ENCODE results near the gene STK10.
"Not testable (repeated sequence)": the region's sequence is repeated elsewhere in the genome, so short reads cannot be mapped to it uniquely, and the experiment has no call there.

STK10 gene

DNA sequence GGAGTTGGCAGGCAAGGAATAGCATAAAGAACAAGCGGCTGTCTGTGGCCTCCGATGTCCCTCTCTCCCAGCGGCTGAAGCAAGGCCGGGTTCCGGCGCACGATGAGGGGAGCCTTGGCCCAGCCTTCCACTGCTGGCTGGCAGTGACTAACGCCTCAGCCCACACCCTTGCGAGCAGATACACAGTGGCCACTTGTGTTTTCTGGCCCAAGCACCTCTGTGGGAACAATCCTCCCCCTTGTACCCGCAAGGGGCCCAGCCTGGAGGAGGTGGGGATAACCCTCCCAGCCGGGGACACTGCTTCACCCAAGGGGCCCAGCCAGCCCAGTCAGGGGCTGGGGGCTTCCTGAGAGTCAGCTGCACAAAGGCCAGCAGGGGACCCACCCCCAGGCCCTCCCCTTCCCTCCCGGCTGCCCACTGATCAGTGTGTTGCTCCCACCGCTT, 23.2 kb downstream of the STK10 start:
- no peak for DNase-seq

DNA sequence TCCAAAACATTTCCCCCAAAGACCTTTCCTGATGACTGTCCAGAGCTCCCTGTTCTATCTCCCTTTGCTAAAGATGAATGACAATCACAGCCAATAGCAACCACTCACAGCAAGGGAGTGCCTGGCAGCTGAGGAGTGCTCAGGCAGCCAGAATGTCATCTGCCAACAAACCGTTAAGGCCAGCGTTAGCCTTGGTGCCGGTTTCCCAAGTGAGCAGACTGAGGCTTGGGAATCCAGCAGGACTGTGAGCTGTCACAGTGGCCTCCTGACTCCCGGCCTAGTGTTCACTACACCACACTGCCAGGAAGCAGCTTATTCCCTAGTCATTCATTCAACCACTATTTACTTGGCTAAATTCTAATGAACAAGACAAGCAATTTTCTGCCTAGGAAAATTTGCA, 24.7 kb downstream of the STK10 start:
- no peak for DNase-seq

DNA sequence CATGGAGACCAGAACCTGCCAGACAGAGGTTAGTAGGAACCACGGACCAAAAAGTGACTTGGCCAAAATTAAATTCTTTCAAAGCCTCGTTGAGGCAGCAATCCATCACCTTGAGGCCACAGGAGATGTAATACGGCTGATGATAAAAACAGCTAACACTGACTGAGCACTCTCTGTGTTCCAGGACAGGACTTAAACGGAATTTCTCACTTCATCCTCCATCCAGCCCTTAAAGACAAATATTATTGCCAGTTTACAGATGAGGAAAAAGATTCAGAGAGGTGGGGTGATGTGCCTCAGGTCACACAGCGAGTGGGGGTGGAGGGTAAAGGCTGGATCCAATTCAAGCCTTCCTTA, 25.1 kb downstream of the STK10 start:
- no peak for DNase-seq

DNA sequence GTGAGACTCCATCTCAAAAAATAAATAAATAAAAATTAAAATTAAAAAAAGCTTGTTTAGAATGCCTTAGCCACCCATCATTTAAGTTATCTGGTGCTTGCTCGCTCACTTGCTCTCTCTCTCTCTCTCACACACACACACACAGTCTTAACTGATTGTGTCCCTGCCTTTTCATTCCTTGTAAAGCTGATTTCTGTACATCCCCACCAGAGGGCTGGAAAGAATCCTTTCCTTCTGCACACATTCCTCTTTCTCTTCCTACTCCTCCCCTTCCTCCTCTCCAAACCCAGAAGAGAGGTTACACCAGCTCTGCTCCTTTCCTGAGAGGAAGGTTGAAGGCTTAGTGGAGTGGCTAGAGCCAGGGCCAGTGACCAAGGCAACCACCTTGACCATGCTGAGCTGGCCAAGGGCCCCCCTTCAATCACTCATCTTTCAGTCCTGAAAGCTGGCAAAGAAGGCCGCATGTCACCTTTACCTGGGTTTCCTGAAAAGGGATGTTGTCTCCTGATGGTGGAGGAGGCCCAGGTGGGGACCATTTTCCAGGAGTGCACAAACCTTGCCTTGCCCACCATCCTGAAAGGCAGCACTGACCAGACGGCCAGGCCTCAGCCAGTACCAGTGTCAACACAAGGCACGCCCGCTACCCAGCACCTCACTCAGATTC, 25.6 kb downstream of the STK10 start:
- DNase-seq, result no peak

DNA sequence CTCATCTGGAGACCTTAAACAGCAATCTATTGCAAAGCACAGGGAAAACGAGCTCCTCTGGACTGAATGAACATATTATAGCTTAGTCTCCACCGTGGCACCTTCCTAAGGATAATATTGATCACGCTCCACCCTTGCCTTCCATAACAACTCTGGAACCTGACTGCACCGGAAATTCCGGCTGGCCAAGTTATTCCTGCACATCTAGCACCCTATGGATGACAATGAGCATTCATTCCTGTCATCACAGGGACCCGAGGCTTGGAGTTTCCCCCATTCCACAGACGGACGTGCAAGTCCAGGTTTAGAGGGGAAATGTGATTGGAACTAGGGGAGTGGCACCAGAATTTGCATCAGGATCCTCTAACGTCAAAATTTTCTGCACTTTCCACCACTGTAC, 27.5 kb downstream of the STK10 start:
- no peak for DNase-seq

DNA sequence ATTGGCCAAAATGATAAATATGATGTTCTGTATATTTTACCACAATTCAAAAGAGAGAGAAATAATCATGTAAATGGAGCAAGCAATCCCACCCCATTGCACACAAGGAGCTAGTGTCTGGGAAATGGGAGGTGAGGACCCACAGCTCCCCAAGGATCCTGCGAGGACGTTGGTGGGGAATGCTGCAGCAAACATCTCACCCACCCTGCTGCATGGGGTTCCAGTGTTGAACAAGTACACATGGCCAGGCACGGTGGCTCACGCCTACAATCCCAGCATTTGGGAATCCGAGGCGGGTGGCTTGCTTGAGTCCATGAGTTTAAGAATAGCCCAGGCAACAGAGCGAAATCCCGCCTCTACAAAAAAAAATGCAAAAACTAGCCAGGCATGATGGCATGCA, 29.0 kb downstream of the STK10 start:
- no peak for DNase-seq

DNA sequence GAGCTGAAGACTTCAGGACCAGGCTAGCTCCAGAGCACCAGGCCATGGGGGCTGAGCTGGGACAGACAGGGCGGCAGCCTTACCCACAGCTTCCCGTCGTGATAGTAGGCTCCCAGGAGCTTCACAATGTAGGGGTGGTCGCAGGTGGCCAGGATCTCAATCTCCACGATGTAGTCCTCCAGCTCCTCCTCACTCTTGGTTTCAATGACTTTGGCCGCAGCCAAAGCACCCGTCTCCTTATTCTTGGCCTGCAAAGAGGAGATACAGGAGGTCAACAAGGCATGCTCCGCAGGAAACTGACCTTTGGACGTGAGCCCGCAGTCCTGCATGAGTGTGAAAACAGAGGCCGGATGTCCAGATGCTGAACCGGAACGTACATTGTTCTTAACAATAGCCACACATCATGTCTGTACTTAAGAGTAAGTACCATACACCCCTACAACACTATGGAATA, 31.5 kb downstream of the STK10 start:
- DNase-seq, result no peak

DNA sequence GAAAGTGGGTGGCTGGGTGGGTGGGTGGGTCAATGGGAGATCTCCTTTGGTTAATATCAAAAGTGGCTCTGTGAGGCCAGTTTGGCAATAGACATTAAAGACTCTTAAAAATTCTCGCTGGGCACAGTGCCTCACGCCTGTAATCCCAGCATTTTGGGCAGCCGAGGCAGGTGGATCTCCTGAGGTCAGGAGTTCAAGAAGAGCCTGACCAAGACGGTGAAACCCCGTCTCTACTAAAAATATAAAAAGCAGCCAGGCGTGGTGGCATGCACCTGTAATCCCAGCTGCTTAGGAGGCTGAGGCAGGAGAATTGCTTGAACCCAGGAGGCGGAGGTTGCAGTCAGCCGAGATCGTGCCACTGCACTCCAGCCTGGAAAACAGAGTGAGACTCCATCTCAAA, 32.9 kb downstream of the STK10 start:
- DNase-seq, result not testable (repeated sequence)

DNA sequence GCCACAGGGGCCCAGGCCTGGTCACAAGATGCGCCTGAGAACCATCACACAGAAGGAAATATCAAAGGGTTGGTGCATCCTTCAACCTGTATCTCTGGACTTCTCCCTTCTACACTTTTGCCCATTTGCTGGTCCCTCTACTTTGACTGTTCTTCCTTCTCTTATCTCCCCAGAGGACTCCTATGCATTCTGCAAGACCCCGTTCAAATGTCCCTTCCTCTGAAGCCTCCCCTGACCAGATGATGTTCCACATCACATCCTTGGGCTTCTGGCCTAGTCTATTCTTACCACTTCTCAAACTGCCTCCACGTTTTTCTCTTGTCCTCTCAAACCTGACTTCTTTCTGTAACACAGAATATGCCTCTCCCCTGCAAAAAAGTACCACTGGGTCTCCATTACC, 34.3 kb downstream of the STK10 start:
- DNase-seq, result no peak

DNA sequence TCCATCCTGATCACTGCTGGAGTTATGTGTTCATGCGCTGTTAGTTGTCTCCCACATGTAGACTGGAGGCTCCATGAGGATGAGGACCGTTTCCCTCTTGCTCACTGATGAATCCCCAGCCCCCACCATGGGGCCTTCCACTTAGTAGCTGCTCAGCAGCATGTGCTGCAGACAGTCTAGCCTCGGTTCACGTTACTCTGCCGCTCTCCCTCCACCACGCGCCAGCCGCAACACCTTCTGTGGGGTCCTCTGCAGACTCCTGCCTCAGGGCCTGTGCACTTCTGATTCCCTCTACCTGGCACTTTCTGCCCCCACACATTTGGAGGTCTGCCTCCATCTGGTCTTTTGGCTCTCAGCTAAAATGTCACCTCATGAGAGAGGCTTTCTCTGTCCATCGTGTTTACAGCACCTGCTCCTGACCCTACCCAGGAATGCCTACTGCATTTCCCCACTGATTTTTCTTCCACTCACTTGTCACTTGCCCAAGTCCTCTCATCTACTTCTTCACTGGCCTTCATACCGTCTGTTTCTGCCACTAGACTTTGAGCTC, 36.3 kb downstream of the STK10 start:
- DNase-seq, result no peak

DNA sequence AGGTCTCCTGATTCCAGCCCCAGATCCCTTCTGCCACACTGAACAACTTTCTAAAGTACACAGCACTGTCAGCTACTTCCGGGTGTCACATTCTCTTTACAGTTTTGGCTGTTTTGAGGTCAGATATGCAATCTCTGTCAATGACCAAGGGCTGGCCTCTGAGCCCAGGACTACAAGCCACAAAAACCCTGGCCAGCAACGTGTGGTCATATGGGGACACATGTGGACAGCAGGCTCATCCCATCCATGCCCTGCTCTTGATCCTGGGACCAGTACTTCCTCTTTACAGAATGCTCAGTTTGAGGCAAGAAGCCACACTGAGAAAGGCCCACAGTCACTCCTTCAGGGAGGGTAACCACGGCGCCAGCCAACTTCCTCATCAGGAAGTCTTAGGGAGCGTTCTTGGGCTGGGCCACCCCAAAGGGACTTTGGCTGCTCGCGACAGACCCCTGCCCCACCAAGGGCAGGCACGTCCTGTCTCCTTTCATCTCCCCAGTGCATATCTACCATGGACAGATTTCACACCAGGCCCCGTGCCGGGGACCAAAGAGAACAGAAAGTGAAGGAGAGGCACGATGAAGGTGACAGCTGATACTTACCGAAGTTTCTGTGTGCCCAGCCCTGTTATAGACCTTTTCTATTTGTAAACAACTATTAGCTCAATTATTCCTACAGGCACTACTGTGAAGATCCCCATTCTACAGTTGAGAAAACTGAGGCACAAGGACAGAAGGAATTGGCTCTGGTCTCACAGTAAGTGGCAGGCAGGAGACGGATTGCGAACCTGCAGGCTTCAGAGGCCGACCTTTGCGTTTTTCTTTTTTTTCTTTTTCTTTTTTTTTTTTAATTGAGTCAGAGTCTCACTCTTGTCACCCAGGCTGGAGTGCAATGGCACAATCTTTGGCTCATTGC, 37.3 kb downstream of the STK10 start:
- DNase-seq, result no peak

DNA sequence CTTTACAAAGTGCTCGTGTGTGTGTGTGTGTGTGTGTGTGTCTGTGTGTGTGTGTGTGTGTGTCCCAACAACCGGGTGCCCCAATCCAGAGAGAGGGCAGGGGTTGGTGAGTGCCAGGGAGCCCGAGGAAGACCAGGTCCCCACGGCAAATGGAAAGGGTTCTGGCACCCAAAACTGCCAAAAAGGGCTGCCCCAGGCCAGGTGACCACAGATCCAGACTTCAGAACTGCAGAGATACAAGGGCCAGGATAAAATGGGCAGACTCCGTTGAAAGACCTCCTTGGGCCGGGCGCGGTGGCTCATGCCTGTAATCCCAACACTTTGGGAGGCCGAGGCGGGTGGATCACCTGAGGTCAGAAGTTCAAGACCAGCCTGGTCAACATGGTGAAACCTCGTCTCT, 38.5 kb downstream of the STK10 start:
- DNase-seq, result not testable (repeated sequence)

DNA sequence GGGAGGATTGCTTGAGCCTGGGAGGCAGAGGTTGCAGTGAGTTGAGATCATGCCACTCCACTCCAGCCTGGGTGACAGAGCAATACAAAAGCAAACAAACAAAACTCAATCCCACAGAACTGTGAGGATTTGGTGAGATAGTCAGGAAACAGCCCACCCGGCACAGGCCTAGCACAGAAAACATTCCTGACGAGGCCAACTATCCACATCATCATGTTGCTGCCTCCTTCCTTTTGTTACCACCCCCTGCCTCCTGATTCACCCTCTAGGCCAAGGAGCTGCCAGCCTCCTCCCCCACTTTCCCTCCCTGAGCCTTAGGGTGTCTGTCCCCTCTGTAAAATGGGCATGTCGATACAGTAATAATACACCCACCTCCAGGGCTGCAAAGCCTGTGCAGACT, 39.0 kb downstream of the STK10 start:
- no peak for DNase-seq

DNA sequence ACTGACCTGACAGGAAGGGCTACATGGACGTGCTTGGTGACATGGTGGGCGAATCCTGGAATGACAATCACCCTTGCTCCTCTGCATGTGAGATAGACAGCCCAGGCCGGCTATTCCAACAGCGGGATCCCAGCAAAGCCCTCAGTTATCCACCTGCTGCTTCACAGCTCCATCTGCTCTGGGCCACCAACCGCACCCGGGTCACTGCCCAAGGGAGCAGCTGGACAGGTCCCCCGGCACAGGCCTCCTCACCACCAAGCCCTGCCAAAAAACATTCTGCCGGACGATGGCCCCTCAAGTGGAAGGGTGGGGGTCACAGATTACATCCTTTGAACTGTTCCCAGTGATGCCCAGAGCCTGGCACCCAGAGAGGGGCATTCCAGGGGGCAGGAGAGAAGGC, 39.6 kb downstream of the STK10 start:
- no peak for DNase-seq

DNA sequence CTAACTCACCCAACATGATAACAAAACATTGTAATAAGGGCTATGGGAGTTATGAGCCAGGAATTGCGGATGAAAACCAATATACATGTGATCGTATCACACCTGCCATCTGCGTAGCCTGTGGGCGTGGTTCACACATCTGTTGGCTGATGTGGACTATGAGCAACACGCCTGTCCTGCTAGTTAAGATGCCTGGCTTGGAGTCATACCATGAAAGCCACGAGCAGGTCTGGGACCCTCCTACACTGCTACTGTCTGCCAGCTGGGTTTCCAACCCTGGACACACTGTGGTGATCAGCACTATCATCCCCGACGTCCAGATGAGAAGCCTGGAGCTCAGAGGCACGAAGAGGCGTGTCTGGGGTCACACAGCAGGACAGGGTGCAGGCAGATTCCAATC, 40.2 kb downstream of the STK10 start:
- no peak for DNase-seq

DNA sequence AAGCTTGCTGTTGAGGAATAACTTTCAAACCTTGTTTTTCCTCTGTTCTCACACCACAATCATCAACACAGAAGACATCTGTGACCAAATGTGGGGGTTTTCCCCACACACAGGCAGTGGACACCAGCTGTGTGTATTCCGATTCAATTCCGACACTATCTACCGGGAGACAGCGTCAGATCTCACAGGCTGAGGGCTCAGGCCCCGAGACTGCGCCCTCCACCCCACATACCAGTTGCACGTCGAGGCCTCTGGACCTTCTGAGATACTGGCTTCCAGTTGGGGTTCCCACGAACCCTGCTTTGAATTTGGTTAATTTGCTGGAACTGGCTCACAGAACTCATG, 41.3 kb downstream of the STK10 start:
- no peak for DNase-seq

DNA sequence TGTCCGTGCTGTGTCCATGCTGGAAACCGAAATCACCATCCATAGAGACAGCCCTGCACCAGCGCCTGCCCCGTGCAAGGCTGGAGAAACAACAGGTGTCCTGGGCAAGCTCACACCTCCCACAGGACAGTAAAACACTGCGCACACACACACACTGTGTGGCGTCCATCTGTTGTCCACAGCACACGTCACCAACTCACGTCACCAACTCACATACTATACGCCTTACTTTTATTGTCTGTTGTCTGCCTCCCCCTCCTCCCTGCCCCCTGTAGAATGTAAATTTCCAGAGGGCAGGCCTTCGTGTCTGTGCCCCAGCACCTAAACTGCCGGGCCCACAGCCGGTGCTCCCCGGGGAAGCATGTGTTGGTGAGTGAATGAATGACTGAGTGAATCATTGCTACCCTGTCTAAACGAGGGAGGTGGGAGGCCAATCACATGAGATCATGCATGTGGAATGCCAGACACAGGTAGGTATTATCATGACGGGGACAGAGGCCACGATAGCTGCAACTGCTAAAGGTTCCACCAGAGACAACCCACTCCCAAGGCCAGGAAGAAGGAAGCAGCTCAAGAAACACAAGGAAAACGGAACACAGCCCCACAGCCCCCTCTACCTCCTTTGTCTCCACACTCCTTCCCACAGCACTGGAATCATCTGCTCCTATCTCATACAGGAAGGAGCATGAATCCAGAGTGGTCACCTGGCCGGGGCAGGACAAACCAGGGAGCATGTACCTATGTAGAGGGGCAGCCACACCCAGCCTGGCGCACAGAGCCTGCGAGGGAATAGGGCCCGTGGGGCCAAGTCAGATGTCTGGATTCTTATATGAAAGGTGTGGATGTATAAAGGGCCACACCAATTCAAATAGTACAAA, 41.9 kb downstream of the STK10 start:
- DNase-seq, result no peak

DNA sequence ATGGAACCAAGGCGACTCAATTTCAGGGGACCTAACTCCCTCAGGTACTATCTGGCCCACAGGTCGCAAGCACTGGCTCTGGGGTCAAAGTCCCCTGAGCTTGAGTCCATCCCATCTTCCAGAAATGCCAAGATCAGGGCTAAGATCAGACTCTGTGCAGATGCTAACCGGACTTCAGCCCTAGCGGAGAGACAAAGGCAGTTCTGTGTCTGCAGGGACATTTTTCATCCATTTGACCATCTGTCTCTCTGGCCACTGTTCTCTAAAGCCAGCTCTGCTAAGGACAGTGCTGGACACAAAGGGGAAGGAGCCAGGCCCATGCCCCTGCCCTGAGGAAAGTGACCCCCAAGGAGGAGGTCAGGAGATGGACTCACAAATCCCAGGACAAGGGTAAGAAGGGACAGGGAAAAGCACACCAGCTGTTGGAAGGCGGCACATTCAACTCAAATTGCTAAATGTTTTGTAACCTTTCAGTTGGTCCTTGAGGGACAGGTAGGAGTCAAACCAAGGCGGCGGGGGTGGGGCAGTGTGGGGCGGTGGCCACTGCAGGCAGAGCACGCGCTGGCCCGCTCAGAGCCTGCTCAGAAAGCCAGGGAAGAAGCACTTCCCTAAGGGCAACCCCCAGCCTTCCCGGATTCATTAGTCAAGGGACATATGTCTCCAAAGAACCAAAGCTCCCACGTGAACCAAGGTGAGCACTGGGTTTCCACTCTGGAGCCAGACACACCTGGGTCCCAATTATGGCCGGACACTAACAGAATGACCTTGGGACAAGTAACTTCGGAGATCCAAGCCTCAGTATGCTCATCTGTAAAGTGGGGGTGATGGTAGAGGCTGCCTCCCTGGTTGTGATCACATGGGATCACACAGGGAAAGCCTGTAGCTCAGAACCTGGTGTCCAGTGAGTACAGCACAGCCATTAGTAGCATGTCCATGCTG, 42.8 kb downstream of the STK10 start:
- no peak for DNase-seq

DNA sequence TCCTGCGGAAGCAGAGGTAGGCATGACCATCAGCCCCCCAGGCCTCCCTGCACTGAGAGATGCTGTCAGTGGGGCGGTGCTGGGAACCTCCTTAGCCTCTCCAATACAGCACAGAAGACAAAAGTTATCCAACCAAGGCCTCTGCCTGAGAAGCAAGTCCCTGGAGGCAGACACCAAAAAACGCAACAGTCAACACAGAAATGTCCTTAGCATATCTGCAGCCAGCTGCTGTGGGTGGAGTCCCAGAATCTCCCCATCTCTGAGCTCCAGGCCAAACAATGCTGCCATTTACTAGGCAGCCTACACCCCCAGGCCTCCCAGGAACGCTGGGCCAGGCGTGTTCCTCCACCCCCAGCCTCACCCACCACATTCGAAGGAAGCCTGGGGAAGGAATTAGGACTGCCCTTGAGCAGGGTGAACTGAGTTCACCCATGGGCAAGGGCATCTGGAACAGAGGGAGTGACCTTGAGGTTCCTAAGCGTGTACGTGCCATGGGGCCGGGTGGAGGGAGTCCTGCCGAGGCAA, 43.7 kb downstream of the STK10 start:
- no peak for DNase-seq

DNA sequence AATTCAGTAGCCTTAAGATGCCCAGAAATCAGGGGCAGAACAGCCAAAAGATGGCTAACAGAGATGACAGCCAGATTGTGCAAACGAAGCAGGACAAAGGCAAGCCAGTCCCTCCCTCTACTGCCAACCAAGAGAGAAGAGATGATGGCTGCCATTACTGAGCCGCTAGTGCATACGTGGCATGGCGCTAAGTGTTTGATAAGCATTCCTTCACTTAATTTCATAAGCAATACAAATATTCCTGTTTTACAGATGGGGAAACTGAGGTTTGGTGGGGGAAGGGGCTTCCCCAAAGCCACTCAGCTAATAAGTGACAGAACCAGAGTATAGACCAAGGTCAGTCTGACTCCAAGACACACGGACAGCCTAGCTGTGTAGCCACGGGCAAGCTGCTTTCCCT, 44.1 kb downstream of the STK10 start:
- DNase-seq, result no peak

DNA sequence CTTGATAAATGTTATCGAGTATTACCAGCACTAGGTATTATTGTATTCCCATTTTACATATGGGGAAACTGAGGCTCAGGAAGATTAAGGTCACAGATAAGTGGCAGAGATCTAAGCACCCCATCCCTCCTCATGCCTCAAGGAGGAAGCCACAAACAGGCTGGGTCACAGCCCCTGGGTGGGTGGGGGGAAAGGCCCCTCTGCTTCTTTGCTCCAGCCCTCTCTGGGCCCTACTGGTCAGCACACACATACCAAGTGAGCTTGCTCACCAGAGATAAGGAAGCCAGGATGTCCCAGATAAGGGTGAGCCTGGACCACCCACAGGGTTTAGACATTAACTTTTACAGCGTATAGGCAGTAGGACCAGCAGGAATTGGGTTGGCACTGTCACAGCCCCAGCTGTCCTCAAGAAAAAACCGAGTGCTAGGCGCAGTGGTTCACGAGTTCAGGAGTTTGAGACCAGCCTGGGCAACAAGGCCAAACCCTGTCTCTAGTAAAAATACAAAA, 45.3 kb downstream of the STK10 start:
- no peak for DNase-seq

DNA sequence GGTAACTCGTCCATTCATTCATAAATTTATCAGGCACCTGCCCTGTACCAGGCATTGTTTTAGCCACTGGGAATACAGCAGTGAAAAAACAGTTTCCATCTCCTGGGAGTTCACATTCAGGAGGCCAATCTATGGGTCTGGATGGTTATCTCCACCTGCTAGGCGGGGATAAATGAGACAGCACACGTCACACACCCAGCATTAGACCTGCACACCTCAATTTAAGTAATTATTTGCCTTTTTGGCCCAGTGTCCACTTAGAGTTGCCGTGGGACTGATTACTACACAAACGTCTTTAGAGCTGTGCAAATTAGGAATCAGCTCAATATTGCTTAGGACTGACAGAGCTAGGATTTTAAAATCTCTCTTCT, 46.1 kb downstream of the STK10 start:
- no peak for DNase-seq

Data from stimulated activated CD4-positive, alpha-beta T cell treated with anti-CD3 and anti-CD28 coated beads, Interleukin-1b, Interleukin-23, amount 100 ng/mL, for 48 hours (primary cell).